Activated CD4-positive, alpha-beta T cell treated with anti-CD3 and anti-CD28 coated beads, Interleukin-10, Interleukin-2, amounts not matched to agents 100 ng/mL and 50 ng/mL, durations not matched to agents 16 hours and 8 hours (primary cell): ENCODE results near the gene RMND5A.
"Not testable (repeated sequence)": the region's sequence is repeated elsewhere in the genome, so short reads cannot be mapped to it uniquely, and the experiment has no call there.

ENCODE experiments used
- DNase-seq: peaks from one replicate; pipeline ENCODE4 v3.0.0-alpha.2; 2020

RMND5A gene

DNA sequence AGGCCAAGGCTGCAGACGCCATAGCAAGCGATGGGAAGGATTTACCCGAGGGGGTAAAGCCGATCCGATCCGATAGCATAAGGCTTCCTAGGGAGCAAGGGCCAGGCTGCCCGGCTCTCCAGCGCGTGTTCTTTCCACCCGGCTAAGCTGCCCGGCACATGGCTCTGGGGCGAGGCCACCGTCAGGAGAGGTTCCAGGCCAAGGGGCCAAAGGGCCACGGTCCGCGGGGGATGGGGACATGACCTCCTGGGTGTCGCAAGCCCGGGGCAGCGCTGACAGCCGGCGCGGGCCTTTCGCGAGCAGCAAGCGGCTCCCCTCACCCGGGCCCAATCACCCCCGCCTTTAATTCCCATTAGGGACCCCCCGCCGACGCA lies 841 bp upstream of the RMND5A start:
- DNase-seq: not testable (repeated sequence)

DNA sequence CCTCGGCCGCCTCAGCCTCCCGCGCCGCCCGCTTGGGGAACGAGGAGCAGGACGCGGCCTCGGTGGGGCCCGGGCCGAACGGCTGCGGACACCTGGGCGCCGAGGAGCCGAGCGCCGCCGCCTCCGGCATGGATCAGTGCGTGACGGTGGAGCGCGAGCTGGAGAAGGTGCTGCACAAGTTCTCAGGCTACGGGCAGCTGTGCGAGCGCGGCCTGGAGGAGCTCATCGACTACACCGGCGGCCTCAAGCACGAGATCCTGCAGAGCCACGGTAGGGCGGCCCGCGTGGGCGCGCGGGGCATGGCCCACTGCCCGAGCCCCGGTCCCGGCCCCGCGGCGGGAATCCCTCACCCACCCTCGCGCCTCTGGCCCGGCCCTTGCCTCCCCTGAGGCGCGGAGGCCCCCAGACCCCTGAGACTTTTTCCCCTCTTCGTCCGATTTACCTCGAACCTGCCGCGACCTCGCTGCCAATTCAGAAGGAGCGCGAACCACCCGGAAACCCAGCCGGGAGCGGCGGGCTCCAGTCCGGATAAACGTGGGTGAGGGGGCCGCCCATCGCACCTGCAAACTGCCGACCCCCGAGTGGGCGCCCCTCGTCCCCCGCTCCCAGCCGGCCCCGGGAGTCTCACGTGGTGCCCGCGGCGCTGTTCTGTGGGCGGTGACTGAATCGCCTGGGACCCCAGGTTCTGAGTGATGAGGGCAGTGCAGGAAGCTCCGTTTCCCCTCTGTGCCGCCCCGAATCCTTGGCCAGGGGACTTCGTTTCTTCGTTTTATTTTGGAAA lies 639 bp downstream of the RMND5A start:
- peak; percentile 54 for DNase-seq

DNA sequence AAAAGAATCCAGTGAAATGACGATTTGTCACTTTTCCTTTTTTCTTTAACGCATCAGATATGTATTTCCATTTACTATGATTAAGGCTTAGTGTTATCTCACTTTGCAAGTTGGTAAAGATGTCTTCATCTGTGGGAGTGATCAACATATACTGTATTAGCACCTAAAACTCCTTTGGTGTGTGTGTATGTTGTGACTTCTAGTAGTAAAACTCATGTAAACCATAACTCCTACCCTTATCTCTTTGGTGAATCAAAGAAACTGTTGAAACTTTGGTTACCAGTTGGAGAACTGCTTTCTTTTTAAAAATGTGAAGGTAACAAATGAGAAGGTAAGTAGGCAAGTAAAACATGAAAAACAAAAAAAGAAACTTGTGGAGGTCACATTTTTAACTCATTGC lies 5.6 kb downstream of the RMND5A start:
- not testable (repeated sequence) for DNase-seq

DNA sequence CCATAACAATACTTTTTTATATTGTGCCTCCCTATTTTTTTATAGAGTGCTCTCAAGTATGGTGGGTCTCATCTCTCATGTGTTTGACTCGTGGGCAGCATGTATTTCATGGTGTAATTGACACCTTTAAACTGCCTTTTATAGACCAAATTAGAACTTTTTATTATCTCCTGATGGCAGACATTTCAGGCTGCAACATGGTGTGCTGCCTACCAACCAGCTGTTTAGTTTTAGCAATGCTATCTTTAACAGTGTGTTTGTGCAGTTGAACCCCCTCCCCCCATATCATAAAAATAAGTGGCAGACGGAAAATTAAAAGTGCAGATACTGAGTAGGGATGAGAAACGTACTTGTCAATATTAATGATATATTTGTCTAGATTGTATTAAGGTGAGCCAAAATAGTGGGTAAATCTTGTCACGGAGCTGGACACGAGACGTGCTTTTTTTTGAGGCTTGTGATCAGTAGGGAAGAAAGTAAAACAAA lies 12.0 kb downstream of the RMND5A start:
- DNase-seq: not testable (repeated sequence)

DNA sequence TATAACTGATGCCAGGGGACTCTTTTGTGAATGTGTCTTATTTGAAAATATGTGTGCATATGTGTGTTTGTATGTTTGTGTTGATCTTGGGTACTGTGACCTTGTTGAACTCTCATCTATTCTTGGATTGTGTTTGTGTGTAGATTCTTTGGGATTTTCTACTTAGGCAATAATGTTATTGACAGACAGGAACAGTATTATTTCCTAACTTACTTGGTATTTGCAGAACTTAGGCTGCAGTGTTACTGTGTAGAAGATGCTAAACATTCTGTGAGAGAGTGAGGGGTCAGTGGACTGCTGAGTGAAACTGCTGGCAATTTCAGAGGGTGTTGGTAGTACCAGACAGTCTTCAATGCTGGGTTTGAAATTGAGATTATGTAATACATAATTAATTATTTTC lies 12.7 kb downstream of the RMND5A start:
- not testable (repeated sequence) for DNase-seq

DNA sequence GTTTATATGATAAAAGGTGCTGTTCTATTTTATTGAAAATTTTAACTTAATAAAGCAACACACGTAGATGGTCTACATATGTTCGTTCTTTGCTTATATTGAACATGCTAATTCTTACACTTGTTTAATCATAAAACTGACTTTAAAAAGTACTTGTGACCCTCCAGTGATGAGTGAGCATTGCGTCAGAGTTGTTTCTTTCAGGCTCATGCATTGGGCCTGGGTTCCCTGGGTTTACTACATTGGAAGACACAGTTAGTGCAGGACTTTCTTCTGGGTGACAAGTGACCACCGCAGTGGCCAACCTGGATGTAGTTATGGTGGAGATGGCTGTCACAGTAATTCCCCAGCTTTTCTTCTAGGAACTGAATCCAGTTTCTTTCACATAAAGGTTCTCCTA lies 13.4 kb downstream of the RMND5A start:
- DNase-seq: not testable (repeated sequence)

DNA sequence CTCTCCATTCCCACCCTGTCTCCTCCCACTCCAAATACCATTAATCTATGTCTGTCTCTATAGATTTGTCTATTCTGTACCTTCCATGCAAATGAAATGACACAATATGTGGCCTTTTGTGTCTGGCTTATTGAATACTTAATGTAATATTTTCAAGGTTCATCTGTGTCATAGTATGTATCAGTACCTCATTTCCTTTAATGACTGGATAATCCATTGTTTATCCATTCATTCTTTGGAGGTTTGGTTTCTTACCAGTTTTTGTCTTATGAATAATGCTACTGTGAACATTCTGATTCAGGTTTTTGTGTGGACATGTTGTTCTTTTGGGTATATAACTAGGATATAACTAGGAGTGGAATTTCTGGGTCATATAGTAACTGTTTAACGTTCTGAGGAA lies 14.8 kb downstream of the RMND5A start:
- DNase-seq: not testable (repeated sequence)

DNA sequence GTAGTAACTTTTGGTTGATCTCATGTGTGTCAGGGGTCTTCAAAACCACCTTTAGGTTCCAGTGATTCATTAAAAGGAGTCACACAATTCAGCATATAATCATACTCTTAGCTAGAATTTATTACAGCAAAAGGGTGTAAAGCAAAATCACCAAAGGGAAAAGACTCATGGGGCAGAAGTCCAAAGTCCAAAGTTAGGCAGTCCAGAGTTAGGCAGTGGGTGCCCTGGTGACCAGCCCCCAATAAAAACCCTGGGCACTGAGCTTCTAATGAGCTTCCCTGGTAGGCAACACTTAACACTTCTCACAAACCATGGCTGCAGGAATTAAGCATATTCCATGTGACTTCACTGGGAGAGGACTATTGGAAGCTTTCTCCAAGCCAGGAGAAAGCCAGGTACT lies 19.4 kb downstream of the RMND5A start:
- DNase-seq: not testable (repeated sequence)

DNA sequence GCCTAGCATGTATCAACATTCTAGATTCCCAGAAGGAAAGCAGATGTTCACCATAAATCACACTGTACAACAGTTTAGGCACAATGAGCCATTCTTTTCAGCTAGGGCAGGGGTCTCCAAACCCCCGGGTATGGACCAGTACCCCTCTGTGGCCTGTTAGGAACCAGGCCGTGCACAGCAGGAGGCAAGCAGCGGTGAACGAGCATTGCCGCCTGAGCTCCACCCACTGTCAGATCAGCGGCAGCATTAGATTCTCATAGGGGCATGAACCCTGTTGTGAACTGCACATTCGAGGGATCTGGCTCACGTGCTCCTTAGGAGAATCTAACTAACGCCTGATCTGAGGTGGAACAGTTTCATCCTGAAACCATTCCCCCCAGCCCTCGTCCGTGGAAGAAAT lies 19.8 kb downstream of the RMND5A start:
- not testable (repeated sequence) for DNase-seq

DNA sequence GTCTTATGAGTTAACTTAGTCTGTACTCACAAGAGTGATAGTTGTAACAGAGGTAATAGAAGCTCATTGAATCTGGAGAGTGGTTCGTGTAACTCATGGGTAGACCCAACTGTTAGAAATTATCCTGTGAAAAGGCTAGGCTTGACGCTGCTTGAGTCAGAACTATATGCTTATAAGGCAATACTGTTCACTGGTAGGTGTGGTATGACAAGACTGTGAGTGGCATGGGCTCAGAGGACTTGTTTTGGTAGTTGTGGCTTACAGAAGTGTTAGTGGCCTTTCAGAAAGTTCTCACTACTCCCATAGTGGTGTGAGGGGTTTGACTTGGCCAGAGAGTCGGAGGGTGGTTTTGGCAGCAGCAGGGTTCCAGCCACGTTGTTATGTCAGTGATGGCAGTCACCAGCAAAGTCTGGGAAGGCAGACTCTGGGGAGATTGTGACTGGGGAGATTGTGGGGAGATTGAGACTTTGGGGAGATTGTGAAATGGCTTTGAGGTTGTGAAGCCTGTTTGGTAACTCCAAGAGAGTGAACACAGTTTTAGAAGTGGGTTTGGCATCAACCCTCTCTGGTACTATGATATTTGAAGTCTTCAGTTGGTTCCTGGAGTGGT lies 21.9 kb downstream of the RMND5A start:
- DNase-seq: peak; percentile 13

DNA sequence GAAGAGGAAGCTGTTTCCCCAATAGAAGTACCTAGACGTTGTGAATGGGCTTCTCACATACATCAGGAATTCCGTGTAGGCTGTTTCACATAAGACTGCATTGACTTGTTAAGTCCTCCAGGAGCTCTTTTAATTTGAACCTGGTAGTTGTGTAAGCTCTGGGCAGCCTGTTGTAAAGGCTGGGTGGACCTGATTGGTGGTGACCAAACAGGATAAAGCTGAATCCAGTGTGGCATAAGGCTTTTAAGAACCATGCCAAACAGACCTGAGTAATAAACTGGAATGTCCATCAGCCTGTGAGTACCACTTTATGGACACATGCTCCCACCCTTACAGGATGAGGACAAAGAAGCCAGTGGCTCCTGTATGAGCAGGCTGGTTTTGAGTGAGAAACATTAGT lies 24.1 kb downstream of the RMND5A start:
- DNase-seq: no peak

DNA sequence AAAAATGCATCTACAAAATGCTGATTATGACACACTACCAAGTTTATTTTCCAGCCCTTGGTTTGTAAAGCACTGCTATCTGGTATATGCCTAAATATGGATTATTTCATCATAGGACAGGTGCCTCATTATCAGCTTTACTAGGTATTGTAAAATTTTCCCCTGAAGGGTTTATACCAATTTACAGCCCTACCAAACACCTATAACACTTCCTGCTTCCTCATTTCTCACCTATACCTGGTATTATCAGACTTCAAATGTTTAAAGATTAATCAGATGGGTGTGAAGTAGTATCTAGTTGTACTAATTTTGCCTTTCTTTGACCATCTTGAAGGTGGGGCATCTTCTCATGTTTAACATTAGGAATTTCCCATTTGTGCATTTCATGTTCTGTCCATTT lies 26.8 kb downstream of the RMND5A start:
- no peak for DNase-seq

DNA sequence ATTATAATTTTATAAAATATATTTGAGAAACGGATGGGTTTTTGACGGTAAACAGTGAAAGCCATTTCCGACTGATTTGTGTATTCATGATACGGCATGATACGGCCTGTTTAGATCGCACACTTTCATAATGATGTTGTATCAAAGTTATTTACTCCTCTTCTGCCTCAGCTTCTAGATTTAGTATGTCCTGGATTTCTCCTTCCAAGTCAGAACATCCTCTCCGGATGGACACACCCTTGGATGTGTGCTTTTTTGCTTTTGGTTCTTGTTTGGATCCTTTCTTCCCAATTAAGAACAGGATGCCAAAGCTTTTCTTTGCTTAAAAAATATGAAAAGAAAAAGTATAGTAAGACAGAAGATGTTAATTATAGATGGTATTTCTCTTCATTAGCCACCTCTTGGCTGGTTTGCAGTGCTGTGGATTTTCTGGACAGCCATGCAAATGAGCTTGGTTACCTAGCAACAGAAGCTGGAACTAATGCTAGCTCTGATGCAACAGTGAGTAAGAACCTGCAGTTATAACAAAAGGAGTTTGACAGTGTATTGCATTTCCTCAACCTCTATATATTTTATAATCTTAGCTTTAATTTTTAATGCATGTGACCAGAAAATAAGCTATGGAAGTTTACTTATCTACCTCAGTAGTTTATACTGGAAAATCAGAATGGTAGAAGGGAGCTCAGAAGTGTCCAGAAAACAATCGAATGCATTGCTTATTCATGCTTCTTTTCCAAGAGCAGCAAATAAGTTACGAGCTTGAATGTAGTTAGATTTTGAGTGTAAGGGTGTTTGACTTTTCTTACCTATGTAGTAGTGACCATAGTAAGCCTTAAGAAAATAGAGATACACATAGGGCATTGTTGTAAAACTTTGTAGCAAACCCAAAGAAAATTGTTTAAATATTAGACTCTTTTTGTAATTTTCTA lies 27.9 kb downstream of the RMND5A start:
- DNase-seq: peak; percentile 41

DNA sequence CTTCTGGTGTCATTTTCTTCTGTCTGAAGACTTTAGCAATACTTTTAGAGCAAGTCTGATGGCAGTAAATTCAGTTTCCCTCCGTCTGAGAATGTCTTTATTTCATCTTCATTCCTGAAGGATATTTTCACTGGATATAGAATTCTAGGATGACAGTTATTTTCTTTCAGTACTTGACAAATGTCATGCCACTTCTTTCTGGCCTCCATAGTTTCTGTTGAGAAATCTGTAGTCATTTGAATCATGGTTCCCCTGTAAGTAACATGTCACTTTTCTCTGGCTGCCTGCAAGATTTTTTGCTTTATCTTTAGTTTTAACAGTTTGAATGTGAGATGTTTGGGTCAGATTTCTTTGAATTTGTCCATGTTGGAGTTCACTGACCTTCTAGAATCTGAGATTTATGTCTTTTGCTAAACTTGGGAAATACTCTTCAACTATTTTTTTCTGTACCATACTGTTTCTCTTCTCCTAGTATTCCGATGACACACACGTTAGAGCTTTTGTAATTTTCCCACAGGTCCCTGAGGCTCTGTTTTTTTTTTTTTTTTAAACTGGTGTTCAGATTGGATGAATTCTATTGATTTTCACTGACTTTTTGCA lies 30.2 kb downstream of the RMND5A start:
- no peak for DNase-seq

DNA sequence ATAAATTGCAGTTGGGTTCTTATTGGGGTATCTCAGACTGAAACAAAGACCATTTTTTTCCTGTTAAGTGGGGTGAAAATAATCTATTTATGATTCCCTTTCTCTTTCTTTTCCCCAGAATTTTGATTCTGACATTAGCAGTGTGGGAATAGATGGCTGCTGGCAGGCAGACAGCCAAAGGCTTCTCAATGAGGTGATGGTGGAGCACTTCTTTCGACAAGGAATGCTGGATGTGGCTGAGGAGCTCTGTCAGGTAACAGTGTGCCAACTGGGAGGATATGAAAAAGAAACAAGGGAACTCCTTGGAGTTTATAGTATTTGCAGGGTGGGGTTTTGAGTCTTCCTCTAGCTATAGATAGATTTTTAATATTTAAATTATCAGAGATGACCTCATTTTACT lies 31.7 kb downstream of the RMND5A start:
- no peak for DNase-seq

DNA sequence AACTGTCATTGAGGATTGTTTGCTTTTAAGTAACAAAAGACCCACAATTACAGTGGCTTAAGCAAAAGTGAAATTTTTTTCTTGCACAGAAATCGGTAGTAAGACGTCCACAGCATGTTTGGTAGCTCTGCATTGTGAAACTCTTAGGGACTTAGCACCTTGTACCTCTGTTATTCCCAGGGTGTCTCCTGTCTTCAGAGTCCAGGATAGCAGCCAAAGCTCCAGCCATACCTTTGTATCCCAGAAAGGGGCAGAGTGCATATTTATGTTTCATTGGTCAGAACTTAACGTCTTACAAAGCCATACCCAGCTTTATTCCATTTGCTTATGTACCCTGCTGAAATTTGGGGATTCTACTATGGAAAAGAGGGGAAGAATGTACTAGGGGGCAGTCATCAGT lies 32.8 kb downstream of the RMND5A start:
- no peak for DNase-seq

DNA sequence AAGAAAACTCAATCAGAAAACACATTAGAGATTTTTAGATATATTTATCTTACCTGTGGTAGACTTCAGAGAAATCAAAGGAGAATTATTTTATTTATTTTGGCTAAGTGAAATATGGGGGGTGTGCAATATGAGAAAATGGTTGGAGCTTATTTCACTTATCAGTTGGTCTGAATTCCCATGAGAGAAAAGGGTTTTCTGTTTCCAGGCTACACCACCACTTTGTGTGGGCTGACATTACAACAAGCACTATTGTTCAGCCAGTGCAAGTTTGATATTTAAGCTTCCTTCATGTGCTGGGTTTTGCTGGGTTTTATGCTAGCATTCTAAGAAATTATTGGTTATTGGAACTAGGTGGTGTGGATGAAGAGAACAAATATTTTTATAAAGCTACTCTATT lies 33.5 kb downstream of the RMND5A start:
- DNase-seq: no peak

DNA sequence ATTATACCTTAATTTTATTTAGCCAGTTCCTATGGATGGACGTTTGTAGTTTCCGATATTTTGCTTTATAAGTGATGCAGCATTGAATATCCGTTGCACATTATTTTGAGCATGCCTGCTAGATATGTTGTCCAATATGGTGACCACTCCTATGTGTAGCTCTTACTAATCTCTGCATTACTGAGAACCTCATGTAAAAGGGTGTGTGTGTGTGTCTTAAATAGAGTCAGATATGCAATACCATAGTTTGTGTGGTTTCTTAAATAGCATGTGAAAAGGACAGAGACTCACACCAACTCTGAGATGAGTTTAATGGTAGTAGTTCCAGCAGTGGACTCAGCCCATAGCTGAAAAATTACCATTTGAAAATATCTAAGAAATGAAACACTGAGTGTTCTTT lies 38.3 kb downstream of the RMND5A start:
- no peak for DNase-seq

DNA sequence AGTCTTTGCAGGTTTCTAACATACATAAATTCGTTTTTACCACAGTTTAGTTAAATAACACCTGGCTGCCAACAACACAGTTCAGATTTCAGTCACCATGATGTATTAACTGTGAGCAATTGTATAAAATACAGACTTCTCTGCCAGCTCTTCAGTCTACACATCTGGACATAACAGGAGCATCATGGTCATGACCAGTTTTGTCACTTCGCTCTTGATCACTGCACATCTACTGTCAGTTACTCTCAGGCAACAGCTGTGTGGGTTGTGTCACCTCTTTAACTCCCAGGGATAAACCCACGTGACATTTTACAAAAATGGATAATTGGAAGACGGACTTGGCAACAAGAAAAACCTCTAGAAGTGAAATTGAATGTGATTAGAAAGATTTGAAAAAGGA lies 40.3 kb downstream of the RMND5A start:
- no peak for DNase-seq

DNA sequence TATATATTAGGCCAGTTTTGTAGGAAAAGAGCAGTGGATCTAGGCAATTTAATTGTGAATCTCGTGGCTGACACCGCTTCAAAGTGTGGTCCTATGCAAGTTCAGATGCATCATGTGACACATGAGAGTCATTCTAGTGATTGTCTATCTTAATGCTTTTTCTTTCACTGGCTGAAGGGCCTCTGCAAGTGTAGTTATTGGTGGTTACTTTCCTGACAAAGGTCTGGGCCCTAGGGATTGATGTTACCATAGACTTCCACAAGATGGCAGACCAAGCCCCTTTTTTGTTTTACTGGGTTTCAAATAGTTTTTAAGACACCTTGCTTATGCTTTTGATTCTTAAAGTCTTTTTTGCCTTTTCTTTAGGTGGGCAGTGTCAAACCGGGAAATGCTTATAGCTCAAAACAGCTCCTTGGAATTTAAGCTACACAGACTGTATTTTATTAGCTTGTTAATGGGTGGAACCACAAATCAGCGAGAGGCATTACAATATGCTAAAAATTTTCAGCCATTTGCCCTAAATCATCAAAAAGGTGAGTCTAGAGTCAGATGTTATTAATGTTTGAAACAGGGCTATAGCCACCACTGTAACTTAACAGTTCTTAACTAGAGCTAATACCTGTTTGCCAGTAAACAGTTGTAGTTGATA lies 44.7 kb downstream of the RMND5A start:
- DNase-seq: peak; percentile 51

DNA sequence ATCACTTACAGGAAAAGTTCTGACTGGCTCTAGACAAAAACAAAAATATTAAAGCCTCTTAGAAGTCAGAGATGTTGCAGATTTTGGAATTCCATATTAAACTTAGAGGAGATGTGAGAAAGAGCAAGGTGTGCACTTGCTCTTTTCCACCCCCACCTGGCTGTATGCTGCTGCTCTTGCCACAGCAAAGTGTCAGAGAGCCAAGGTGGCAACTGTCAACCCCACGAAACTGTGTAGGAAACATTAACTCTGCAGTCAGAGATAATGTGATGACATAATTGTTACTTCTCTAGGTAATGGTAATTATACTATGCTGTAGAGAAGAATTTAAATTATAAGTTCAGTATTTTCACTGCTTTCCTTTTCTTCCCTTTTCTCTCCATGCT lies 45.2 kb downstream of the RMND5A start:
- no peak for DNase-seq

DNA sequence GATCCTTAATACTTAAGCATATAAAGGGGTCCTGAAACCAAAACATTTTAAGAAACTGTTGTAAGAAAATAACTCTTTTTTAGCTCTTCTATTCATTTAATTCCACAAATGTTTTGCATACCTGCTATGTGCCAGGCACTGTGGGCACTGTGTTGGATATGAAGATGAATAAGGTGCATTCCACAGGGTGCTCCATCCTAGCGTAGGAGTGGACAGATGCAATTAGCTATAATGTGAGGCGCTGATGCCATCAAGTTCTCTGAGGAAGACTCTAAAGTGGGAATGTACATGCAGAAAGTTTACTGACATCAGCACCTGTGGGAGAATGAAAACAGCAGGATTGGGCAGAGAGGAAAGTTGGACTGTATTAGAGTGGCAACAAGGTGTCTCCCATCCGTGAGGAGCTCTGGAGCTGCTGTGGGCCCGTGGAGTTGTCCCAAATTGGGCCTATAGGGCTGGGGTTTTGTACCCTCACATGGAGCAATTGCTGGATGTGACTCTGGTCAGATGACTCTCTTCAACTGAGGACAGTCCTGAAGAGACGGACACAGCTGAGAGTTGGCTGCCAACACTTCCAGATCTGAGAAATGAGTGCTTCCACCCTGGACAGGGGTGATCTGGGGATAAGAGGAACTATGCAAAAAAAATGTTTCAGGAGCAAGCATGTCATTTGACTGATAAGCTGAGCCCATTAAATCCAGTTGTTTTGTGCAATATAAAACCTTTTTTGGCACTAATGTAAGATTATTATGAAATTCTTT lies 48.3 kb downstream of the RMND5A start:
- DNase-seq: no peak
